ENCODE measurements around the gene FBXL3.

DNA sequence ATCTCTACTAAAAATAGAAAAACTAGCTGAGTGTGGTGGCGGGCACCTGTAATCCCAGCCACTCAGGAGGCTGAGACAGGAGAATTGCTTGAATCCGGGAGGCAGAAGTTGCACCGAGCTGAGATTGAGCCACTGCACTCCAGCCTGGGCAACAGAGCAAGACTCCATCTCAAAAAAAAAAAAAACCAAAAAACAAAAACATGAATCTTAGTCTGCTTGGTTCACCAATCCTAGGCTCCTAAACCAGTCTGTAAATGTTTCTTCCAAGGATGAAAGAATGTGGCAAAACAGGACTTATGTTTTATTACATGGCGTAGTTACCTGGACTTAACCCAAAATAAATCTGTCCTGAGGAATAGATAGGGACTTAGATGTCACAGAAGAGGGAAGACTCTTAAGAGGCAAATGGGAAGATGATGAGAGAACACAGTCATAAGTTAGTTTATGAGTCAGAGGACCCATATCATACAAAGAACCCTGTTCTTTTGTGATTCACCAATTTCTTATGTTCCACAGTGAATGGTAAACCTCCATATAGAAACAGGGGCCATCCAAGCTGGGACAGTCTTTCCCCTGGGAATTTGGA, 6.9 kb upstream of the FBXL3 start:
- TF ChIP-seq, protein P1, sequence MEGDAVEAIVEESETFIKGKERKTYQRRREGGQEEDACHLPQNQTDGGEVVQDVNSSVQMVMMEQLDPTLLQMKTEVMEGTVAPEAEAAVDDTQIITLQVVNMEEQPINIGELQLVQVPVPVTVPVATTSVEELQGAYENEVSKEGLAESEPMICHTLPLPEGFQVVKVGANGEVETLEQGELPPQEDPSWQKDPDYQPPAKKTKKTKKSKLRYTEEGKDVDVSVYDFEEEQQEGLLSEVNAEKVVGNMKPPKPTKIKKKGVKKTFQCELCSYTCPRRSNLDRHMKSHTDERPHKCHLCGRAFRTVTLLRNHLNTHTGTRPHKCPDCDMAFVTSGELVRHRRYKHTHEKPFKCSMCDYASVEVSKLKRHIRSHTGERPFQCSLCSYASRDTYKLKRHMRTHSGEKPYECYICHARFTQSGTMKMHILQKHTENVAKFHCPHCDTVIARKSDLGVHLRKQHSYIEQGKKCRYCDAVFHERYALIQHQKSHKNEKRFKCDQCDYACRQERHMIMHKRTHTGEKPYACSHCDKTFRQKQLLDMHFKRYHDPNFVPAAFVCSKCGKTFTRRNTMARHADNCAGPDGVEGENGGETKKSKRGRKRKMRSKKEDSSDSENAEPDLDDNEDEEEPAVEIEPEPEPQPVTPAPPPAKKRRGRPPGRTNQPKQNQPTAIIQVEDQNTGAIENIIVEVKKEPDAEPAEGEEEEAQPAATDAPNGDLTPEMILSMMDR (conservative IDR thresholded peaks at IDR 0.05) = no peak
- no peak for TF ChIP-seq EZH2 (IDR thresholded peaks at IDR 0.05; ENCODE audit: low read depth)
